PC-9 (cell line): ENCODE measurements around the gene KIR2DL1.
"Not testable (repeated sequence)": the region's sequence is repeated elsewhere in the genome, so short reads cannot be mapped to it uniquely, and the experiment has no call there.

Experiments
- CTCF ChIP-seq: fragments of 200-600 bp; sonication (generic); conservative IDR thresholded peaks from 2 replicates; pipeline ENCODE4 v1.6.1; 2017; ENCODE audit warnings: mixed run types, antibody characterized with exemption, mild to moderate bottlenecking, moderate library complexity
- EZH2 ChIP-seq: fragments of 200-600 bp; sonication (generic); IDR thresholded peaks from 2 replicates; pipeline ENCODE4 v1.8.0; 2017; ENCODE audit warnings: antibody characterized with exemption, low read depth

GRCh38 chr19:54782916-54783315, 13.3 kb downstream of the KIR2DL1 start:
- not testable (repeated sequence) for TF ChIP-seq CTCF, EZH2
